ENCODE data around the gene SCYGR3. TPM values are rescaled to one million over a fixed set of nuclear protein-coding genes. Genes with fewer than 3 reads are reported as not detected.

SCYGR3 gene
- total RNA-seq, 1 experiment from 2014 or later = not detected

DNA sequence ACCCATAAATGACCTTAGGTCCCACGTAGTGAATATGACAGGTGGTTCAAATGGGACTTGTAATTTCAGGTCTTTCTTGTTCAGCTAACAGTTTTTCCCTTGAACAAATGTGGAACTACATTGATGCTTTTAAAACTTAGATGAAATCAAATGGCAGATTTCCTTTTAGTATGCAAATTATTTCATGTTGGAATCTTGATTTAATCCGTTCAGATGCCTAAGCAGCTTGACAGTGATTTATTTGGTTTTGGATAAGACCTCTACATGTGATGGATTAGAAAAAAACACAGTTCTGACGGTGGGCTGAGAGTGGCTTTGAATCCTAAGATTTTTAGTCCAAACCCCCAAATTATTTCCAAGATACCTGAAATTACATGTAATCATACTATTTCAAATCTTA is 19.6 kb upstream of the SCYGR3 start:
- Histone ChIP-seq H3K4me1 (ENCODE audit: insufficient read depth, low read length) (no peaks in the 10 kb centered on the region; the same call in 1 of the 2 replicates), H2BK5ac (ENCODE audit: insufficient read length, low read length) (no peak overlapping the region), H2BK12ac (ENCODE audit: insufficient read length, low read depth, low read length) (no peak overlapping the region), H3K27me3 (ENCODE audit: insufficient read depth, low read length) (no peaks in the 10 kb centered on the region), H4K91ac (ENCODE audit: insufficient read length, low read depth, low read length) (no peak overlapping the region), H4K5ac (ENCODE audit: insufficient read length, low read depth, low read length) (no peak overlapping the region), H4K20me1 (ENCODE audit: control insufficient read depth, insufficient read depth, insufficient read length) (no peaks in the 10 kb centered on the region), H3K9me3 (ENCODE audit: control insufficient read depth, low read depth, low read length) (no peaks in the 10 kb centered on the region), H3K14ac (ENCODE audit: insufficient read depth, low read length) (no peak overlapping the region), H2BK20ac (ENCODE audit: low read depth, low read length, poor library complexity, severe bottlenecking) (no peak overlapping the region), H3K79me2 (ENCODE audit: insufficient read depth, low read length) (no peaks in the 10 kb centered on the region), H2AK5ac (ENCODE audit: insufficient read length, low read length) (no peak overlapping the region), H3K18ac (ENCODE audit: insufficient read length, low read depth, low read length) (no peak overlapping the region), H3T11ph (ENCODE audit: low read length) (no peak overlapping the region), H3K79me1 (ENCODE audit: insufficient read depth, low read depth, low read length, poor library complexity, severe bottlenecking) (no peaks in the 10 kb centered on the region), H3K56ac (ENCODE audit: insufficient read length, low read depth, low read length) (no peak overlapping the region), H3K27ac (ENCODE audit: insufficient read length, low read depth, low read length) (no peak overlapping the region), H3K4me2 (ENCODE audit: insufficient read depth, insufficient read length, low read length) (no peak overlapping the region), H3K9ac (ENCODE audit: extremely low read depth, insufficient read length, low read length) (no peak overlapping the region), H3K23me2 (ENCODE audit: insufficient read length, low read depth, low read length, poor library complexity, severe bottlenecking) (no peaks in the 10 kb centered on the region), H2AFZ (ENCODE audit: low read length) (no peak overlapping the region), H3K4ac (ENCODE audit: low read depth, low read length) (no peak overlapping the region), H4K8ac (replicated peaks; ENCODE audit: insufficient read length, low read depth, low read length) (no peak overlapping the region), H2BK15ac (ENCODE audit: low read depth, low read length) (no peak overlapping the region), H2BK120ac (ENCODE audit: low read depth, low read length, poor library complexity, severe bottlenecking) (no peak overlapping the region), H3K23ac (ENCODE audit: insufficient read length, low read depth, low read length) (no peak overlapping the region)
- H3K27me3 Mint-ChIP-seq (ENCODE audit: low read depth) = no peaks in the 10 kb centered on the region
- no peaks in the 10 kb centered on the region for H3K36me3 Mint-ChIP-seq (ENCODE audit: insufficient read depth in 1 of 3, low read depth in 3 of 3)
- H3K9me3 Mint-ChIP-seq = no peaks in the 10 kb centered on the region
- no peak overlapping the region for H3K4me3 Mint-ChIP-seq
- no peak overlapping the region for H3K27ac Mint-ChIP-seq
- no CpG with 5 or more reads among the region's 3 CpGs for WGBS (ENCODE audit: extremely low coverage, insufficient read length, low lambda C conversion rate)
- TF ChIP-seq, protein P1, sequence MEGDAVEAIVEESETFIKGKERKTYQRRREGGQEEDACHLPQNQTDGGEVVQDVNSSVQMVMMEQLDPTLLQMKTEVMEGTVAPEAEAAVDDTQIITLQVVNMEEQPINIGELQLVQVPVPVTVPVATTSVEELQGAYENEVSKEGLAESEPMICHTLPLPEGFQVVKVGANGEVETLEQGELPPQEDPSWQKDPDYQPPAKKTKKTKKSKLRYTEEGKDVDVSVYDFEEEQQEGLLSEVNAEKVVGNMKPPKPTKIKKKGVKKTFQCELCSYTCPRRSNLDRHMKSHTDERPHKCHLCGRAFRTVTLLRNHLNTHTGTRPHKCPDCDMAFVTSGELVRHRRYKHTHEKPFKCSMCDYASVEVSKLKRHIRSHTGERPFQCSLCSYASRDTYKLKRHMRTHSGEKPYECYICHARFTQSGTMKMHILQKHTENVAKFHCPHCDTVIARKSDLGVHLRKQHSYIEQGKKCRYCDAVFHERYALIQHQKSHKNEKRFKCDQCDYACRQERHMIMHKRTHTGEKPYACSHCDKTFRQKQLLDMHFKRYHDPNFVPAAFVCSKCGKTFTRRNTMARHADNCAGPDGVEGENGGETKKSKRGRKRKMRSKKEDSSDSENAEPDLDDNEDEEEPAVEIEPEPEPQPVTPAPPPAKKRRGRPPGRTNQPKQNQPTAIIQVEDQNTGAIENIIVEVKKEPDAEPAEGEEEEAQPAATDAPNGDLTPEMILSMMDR (conservative IDR thresholded peaks at IDR 0.05) = no peak
- no peak for DNase-seq
- H3K4me1 Mint-ChIP-seq = no peaks in the 10 kb centered on the region
